ENCODE results near the gene DARS1. TPM values are rescaled to one million over a fixed set of nuclear protein-coding genes. Genes with fewer than 3 reads are reported as not detected.
A peak's percentile ranks its signal among the peaks of the same experiment; 100 is the strongest.

DARS1 gene
- polyA plus RNA-seq (2014; cell fraction: cytosol; rRNA removed), result 91.4 and 96.6 TPM in 2 replicates
- polyA plus RNA-seq (2014; cell fraction: nucleus; rRNA removed), result 38.9 and 46.8 TPM in 2 replicates

DNA sequence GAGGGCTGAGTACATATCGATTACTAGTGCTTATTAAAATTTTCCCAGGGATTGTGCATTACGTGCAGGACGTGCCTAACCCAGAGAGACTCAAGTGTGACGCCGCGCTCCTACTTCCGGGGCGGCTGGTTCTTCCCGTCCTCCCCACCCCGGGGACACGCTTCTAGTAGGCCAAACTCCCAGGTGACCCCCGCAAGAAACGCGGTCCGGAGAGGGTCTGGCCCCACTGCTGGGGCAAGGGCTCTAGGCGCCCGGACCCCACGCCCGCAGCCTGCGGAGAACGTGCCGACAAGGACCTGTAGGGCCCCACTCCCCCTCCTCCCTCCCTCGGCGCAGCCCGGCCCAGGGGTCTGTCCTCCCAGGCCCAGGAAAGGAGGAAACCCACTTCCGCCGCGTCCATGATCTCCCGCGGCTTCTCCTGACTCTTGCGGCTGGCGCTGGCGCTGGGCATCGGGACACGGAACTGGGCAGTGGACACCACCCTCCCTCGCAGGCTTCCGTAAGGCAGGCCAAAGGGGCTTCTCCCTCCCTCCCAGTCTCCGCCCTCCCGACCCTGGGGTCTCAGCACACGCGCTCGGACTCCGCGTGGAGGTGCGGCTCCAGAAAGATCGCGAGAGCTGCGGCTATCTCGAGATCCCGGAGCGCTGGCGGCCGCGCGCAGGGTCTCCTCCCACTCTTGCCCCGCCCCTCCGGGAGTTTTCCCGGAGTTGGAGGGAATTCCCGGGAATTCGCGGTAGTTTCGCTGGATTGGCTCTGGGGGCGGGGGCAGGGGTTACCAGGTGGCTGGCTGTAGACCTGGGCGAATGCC, at the start of gene DARS1:
DARS1 (minus strand) TSS at position 609 of the 808 bp plus-strand sequence; CDS start at position 451, 158 bp downstream.
- DNase-seq (ENCODE audit: low spot score), result peak; percentile 94

DNA sequence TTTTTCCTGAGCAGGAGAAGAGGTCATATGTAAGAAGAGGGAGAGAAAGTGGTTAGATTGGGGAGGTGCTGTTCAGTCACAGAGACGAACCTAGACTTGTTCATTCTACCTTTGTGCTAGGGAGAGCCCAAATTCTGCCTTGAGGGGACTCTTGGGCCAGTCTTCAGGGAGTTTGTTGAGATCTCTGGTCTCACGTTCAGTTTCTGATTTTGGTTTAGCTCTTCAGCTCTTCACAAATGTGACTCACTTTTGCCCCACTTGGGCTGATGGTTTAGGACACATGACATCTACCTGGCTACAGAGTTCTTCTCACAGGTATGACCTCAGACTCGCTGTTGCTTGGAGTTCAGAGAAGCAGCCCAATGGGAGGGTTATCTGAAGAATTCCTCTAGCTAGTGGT, 49.2 kb upstream of the DARS1 start:
- no peak for DNase-seq (ENCODE audit: low spot score)

- DNase-seq (ENCODE audit: low spot score), result no peak
Observed at GRCh38 chr2:136032817-136033535, 47.5 kb upstream of the DARS1 start.

DNA sequence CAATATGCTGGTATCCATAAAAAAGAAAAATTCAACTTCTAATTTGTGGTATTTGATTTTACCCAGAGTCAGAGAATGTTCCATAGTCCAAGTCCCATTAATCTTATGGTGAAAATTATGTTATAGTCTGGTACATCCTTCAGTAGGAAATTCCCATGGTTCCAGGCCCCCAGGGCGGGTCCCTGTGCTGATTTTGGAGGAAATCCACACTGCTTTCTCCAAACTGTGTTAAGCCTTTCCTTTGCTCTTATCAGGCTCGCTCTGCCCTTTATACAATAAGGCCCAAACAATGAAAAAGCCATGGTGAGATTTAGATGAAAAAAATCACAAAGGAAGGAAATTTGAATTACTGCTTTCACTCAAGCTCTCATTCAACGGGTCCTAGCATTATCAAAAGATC, 46.8 kb upstream of the DARS1 start:
- no peak for DNase-seq (ENCODE audit: low spot score)

- no peak for DNase-seq (ENCODE audit: low spot score)
Observed at GRCh38 chr2:136031711-136032110, 46.3 kb upstream of the DARS1 start.

- DNase-seq (ENCODE audit: low spot score), result peak; percentile 13
Observed at GRCh38 chr2:136030406-136030805, 45.0 kb upstream of the DARS1 start.

GRCh38 chr2:136029149-136029548, 43.7 kb upstream of the DARS1 start:
- DNase-seq (ENCODE audit: low spot score), result no peak

GRCh38 chr2:136028001-136028400, 42.6 kb upstream of the DARS1 start:
- no peak for DNase-seq (ENCODE audit: low spot score)

DNA sequence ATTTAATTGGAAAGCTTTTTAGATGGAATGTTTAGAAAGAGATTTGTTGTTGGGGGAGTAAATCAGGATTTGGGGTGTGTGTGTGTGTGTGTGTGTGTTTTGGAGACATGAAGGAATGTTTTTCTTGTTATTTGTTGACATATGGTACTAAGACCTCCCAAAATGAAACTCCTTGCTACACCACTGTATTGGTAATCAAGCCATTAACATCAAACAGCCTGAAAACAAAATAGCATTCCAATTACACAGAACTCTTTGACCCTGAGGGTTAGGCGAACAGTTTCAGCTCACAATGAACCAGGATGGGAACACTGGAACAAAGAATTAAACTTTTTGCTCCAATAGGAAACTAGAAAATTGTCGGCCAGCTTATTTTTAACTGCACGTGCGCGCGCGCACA, 41.7 kb upstream of the DARS1 start:
- no peak for DNase-seq (ENCODE audit: low spot score)

GRCh38 chr2:136025057-136025973, 39.9 kb upstream of the DARS1 start:
- peak; percentile 80 for DNase-seq (ENCODE audit: low spot score)

- DNase-seq (ENCODE audit: low spot score), result no peak
Observed at GRCh38 chr2:136024616-136025015, 39.2 kb upstream of the DARS1 start.

- no peak for DNase-seq (ENCODE audit: low spot score)
Observed at GRCh38 chr2:136024185-136024584, 38.8 kb upstream of the DARS1 start.

- no peak for DNase-seq (ENCODE audit: low spot score)
Observed at GRCh38 chr2:136023416-136023815, 38.0 kb upstream of the DARS1 start.

DNA sequence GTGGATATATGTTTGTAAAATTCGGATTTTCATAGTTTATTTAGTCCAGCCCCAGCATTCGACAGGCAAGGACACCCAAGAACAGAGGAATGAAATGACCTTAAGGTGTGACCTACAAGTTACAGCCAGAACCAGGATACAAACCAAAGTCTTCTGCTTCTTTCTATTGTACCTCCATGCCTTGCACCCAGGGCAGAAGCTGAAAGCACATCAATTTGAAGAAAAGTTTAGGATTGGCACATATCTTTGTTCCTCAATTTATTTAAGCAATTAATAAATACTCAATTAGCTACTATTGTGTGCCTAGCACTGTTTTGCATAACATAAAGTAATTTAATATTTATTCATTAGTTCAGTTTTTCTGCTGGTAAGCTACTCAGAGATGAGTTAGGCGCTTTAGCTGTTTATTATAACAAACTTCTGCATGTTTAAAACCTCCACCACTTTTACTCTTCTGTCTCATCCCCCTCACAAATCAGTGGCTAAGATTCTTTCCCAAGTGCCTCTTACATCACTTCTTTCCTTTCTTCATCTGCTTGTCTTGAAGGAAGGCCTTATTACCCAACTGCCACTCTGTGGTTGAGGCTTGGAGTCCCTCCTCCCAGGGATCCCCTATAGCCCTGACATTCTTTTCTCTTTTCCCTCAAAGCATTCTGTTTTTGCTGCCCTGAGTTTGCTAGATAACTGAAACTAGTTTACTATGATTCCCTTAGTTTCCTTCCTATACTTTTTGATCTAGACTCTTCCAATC, 37.1 kb upstream of the DARS1 start:
- DNase-seq (ENCODE audit: low spot score), result no peak

- no peak for DNase-seq (ENCODE audit: low spot score)
Observed at GRCh38 chr2:136021976-136022375, 36.5 kb upstream of the DARS1 start.

GRCh38 chr2:136021406-136021805, 36.0 kb upstream of the DARS1 start:
- DNase-seq (ENCODE audit: low spot score), result no peak

DNA sequence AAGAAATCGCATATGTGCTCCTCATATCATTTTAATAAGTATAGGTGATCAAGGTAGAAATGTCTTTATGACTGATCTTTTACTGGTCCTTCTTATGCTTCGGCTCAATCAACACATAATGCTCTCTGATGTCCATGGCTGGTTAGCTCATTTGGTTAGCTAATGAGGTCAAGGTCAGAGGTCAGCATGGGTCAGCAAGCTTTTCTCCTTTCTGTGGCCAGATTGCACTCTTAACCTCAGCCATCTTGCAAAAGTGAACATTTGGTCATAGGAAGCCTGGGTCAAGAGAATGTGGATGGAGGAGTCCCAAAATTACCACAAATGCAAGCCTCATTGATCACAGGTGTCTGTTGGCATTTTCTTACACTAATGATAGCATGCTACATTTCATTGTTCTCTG, 35.4 kb upstream of the DARS1 start:
- no peak for DNase-seq (ENCODE audit: low spot score)

GRCh38 chr2:136019825-136020224, 34.4 kb upstream of the DARS1 start:
- no peak for DNase-seq (ENCODE audit: low spot score)

DNA sequence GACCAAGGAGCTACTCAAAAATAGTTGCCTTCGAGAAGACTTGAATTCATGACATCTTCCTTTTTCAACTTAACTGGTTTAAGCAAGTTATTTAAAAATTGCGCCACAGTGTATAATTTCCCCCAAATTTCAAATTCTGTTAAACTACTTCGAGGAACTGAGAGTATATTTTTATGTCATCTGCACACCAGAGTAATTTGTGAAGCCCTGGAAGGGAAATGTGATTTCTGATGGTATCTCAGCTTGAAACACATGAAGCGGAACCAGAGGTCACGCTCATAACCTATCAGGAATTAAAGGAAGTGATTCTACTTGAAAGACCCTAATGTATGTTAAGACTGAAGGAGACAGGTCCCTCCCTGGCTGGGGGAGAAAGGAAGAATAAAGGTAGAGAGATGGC, 33.9 kb upstream of the DARS1 start:
- DNase-seq (ENCODE audit: low spot score), result peak; percentile 61

DNA sequence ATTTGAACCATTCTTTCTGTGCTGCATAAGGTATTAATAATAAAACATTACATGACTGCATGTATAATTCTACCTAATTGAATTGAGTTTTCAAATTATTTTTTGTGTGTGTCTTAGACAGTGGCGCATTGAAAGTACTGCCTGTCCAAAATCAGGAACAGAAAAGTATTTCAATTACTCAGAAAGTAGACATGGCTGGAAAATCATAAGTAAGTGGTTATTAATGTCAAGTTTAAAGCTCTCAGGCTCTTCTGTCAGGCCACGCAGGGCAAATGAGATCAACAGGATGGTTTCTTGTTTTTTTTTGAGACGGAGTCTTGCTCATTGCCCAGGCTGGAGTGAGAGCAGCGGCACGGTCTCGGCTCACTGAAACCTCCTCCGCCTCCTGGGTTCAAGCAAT, 32.4 kb upstream of the DARS1 start:
- no peak for DNase-seq (ENCODE audit: low spot score)

- no peak for DNase-seq (ENCODE audit: low spot score)
Observed at GRCh38 chr2:136016836-136017235, 31.4 kb upstream of the DARS1 start.

Data from SK-N-DZ (cell line).